NCI-H2196 (cell line): ENCODE results near the gene CARNS1.
A peak's percentile ranks its signal among the peaks of the same experiment; 100 is the strongest.

Source experiments
- DNase-seq: peaks from one replicate; lab custom pipeline; 2025; ENCODE audit not compliant: unreplicated experiment; lab: John Stamatoyannopoulos, UW

Gene CARNS1

DNA sequence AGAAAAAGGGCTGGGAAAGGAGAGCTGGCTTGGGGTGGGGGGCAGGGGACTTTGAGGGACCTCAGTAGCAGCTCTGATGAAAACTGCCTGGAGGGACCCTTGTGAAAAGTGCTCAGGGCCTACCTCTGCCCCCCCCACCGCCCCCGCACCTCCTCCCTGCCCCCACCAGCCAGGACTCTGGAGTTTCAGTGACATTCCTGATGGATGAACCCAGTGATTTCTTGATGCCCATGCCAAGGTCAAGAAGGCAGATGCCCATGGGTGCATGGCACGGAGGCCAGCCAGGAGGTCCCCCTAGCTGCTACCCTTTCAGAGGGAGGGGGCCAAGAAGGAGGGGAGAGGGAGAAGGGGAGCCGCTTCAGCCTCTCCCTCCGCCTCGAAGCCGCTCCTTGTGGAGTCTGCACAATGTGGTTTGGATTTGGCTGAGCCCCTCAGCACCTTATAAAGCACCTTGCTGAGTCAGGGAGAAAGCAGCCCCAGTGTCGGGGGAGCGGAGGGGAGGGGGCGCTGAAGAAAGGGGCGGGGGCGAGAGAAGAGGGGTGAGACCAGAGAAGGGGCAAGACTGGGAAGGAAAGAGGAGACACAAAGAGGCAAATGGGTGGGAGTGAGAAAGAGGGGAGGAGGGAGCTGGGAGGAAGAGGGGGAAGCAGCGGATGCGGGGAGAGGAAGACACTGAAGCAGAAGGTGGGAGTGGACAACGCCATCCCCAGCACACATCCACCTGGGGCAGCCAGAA is 40.0 kb upstream of the CARNS1 start:
- no peak for DNase-seq

GRCh38 chr11:67376063-67376820 is 39.2 kb upstream of the CARNS1 start:
- DNase-seq: no peak

DNA sequence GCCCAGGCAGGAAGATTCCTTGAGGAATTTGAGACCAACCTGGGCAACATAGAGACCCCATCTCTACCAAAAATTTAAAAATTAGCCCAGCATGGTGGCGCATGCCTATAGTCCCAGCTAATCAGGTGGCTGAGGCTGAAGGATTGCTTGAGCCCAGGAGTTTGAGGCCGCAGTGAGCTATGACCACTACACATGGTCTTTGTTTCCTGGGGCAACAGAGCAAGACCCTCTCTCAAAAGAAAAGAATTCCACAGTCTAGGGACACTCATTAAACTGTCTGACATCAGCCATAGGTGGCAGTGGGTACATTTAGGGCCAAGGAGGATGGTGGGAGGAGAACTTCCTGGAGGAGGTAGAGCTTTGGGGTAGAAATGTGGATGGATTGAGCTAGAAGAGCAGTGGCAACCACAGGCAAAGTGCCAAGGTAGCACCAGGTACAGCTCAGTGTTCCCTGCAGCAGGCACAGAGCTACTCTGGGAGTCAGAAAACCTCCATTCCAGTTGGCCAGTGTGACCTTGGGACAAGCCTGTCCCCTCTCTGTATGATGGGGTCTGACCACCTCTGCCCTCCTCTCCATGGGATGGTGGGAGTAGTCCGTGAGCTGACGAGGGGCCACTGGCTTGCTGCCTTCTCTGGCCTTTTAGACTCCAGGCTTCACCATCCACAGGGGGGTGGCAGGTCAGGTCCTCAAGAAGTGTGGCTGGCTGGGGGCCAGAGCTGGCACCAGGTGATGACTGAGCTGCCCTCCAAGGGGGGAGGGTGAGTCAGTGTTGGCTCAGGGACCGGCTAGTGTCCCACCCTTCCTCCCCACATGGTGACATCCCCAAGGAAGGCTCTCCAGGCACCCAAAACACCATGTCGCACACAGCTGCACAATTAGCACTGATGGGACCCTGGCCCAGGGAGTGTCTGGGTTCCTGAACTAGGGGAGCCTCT is 38.3 kb upstream of the CARNS1 start:
- DNase-seq: peak; percentile 38

GRCh38 chr11:67378544-67378943 is 36.9 kb upstream of the CARNS1 start:
- no peak for DNase-seq

- no peak for DNase-seq
Measured at GRCh38 chr11:67379061-67380058, 36.1 kb upstream of the CARNS1 start.

DNA sequence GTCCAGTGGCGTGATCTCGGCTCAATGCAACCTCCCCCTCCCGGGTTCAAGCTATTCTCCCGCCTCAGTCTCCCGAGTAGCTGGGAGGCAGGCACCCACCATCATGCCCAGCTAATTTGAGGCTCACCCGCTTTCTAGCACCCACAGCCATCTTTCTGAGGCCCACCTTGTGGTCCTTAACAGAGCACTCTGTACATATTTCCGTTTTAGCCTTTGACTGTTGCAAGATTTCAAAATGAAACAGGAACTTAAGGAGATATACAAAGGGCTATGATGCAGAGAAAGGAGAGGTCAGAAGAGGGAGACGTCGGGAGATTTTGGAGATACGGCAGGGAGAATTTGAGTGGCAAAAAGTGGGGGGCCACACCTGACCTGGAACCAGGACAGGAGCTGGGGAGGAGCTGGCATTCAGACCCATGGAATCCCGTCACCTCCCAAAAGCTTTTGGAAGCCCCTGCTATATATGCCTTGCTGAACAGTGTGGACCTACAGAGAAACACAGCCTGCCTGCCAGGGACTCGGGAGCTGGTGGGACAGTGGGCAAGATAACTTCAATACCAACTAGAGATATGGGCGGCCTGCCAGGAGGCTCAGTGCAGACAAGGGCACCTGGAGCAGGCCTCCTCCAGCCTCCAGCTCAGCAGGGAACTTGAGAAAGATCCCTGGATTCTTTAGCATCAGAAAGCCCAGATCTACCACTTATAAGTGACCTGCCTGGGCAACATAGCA is 34.1 kb upstream of the CARNS1 start:
- no peak for DNase-seq

- DNase-seq: peak; percentile 74
Measured at GRCh38 chr11:67382276-67383136, 33.0 kb upstream of the CARNS1 start.

GRCh38 chr11:67384851-67385366 is 30.6 kb upstream of the CARNS1 start:
- peak; percentile 20 for DNase-seq

- DNase-seq: no peak
Measured at GRCh38 chr11:67387069-67387468, 28.4 kb upstream of the CARNS1 start.

DNA sequence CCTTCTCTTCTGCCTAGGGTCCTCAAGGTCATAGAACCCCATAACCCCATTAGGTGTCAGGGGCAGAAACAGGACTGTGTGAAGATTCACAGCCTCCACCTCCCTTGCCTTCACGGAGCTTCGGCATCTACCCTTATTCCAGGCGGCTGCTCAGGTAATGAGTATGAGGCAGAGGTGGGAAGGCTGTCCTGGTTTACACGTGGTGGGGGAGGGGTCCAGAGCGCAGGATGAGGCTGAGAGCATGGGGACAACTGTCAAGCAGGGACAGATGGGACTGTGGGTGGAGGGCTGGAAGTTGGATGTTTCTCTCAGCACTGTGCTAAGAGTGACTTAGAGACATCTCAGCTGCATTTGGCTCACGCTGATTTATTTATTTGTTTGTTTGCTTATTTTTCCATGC is 28.0 kb upstream of the CARNS1 start:
- no peak for DNase-seq

DNA sequence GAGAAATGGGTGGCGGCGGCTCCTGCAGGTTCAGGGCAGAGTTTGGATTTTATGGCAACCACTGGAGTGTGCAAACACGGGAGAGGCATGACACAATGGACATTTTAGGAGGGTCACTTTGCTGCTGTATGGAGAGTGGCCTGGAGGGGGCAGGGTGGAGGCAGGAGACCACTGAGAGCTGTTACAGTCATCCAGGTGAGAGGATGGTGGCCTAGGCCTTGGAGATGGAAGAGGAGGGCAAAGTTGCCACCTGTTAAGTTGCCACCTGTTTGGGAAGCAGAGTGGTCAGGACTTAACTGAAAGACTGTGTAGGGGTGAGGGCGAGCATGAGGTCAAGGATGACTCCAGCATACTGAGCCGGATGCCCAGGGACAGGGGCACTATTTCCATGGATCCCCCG is 26.0 kb upstream of the CARNS1 start:
- peak; percentile 34 for DNase-seq

DNA sequence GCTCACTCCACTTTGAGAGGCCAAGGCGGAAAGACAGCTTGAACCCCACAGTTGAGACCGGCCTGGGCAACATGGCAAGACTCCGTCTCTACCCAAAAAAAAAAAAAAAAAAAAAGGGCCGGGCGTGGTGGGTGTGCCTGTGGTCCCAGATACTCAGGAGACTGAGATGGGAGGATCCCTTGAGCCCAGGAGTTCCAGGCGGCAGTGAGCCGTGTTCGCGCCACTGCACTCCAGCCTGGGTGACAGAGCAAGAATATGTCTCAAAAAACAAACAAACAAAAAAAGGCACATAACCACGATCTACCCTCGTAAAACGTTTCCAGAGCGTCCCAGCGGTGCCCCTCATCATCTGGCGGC is 24.6 kb upstream of the CARNS1 start:
- DNase-seq: no peak

DNA sequence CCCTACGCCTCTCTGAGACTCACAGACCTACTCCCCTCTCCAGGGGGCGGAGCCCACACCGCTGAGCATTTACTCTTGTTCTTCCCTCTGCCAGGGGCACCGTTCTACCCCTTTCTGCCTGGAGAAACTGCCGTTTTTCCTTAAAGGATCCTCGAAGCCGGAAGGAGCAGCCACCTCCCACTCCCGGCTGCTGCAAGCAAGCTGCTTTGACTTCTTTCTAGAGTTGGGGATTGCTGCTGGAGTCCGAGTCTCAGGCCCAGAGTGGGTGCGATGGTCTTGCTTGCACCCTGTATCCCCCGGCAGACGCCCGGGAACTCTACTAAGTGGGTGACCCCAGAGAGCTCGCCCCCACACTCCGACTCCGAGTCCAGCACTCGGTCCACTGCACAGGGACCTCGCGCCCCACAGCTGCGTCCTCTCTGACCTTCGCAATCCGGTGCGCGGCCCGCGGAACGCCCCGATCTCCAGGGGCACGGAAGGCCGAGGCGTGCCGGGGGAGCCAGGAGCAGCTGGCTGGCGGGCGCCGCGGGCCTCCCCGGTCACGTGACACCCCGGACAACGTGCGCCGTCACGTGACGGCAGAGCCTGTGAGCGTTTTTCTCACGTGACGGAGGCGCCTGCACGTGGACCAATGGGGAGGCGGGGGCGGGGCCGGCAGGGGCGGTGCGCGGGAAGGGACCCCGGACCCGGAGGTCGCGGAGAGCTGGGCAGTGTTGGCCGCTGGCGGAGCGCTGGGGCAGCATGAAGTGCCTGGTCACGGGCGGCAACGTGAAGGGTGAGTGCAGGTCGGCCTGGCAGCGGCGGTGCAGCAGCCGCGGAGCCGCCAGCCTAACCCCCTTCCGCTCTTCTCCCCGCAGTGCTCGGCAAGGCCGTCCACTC is 23.9 kb upstream of the CARNS1 start, which contains the start of gene RAD9A:
RAD9A (plus strand) TSS at position 683 of the 879 bp plus-strand sequence; CDS start at position 742, 59 bp downstream.
- peak; percentile 97 for DNase-seq

GRCh38 chr11:67392183-67392715 is 23.2 kb upstream of the CARNS1 start:
- no peak for DNase-seq

DNA sequence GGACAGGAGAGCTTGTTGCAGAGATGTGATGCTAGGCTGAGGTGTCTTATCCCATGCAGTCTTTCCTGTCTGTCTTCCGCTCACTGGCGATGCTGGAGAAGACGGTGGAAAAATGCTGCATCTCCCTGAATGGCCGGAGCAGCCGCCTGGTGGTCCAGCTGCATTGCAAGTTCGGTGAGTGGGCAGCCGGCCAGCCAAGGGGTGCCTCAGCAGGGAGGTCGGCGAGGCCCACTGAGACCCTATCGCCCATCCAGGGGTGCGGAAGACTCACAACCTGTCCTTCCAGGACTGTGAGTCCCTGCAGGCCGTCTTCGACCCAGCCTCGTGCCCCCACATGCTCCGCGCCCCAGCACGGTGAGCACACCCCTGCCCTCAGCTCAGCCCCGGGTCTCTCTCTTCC is 22.0 kb upstream of the CARNS1 start:
- DNase-seq: no peak

GRCh38 chr11:67393990-67394389 is 21.5 kb upstream of the CARNS1 start:
- no peak for DNase-seq
